SH-SY5Y (cell line): ENCODE measurements around the gene MRPS15.
A peak's percentile ranks its signal among the peaks of the same experiment; 100 is the strongest.

Source experiments
- GATA2 ChIP-seq: IDR thresholded peaks from 2 replicates; pipeline ENCODE4 v1.6.1; 2011; ENCODE audit warnings: mild to moderate bottlenecking, low read depth, low read length
- GATA3 ChIP-seq: IDR thresholded peaks from 2 replicates; pipeline ENCODE4 v1.6.1; 2011; ENCODE audit warnings: low read depth, mild to moderate bottlenecking, low read length, moderate library complexity

- TF ChIP-seq GATA2 (peak; percentile 36; the same call in 1 of the 2 replicates), GATA3 (no peak)
Measured at GRCh38 chr1:36479505-36480051, 15.4 kb upstream of the MRPS15 start.
